NT2/D1 (cell line): ENCODE measurements around the gene VPS16.

Source experiments
- YY1 ChIP-seq: IDR thresholded peaks from 2 replicates; pipeline ENCODE4 v1.6.1; 2011; ENCODE audit not compliant: insufficient read length, insufficient read depth
- ZNF274 ChIP-seq: IDR thresholded peaks from 2 replicates; pipeline ENCODE4 v1.6.1; 2011; ENCODE audit warnings: mild to moderate bottlenecking, low read depth, low read length

DNA sequence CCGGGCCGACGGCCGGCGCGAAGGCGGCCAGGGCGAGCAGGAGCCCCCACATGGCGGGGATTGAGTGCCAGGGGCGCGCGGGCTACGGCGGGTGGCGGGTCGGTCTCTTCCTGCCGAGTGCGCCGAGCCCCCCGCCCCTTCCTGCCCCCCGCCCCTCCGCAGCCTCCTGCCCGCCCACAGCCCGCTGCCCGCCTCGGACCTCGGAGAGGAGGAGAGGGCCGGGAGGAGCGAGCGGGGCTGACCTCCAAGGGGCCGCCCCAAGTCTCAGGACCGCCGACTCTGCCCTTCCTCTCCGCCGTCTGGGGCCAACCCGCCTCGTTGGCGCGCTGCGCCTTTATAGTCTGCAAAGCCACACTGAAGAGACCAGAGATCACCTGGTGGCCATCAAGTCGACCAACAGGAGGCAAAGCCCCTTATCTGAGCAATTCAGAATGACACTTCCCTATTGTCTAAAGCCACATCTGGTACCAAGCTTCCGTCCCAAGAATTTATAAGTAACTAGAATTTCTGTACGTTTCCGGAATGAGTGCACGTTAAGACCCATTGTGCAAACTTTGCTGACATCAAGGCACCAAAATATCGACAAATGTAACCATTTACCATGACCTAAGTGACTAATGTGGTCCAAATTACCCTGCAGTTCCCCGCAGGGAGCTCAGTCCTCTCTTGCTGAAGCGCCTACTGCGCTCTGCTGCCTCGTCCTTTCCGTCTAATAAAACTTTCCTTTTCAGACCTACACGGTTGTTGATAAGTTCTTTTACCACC is 39.8 kb upstream of the VPS16 start, which contains the start of gene CPXM1:
- no peak for TF ChIP-seq YY1
- no peak for TF ChIP-seq ZNF274
